Measurements from ENCODE around the gene ANXA6. TPM values are rescaled to one million over a fixed set of nuclear protein-coding genes. Genes with fewer than 3 reads are reported as not detected.

Gene ANXA6
- total and polyA plus RNA-seq, 2 of the 4 experiments (the other 2 are of a cell fraction) = 355 to 610 TPM

GRCh38 chr5:151164687-151165392 is 7.3 kb upstream of the ANXA6 start:
- no peak overlapping the region for H4K91ac ChIP-seq (ENCODE audit: insufficient read depth, low read depth, low read length)
- no peak overlapping the region for H3K14ac ChIP-seq (replicated peaks; ENCODE audit: low read depth, low read length)
- H3K4ac ChIP-seq (ENCODE audit: low read depth, low read length) = no peak overlapping the region
- ATAC-seq (ENCODE audit: low read depth) = peak; percentile 91
- no peaks in the 10 kb centered on the region for H3K36me3 ChIP-seq (ENCODE audit: control insufficient read depth, insufficient read depth, low read length)
- in situ Hi-C loops (cut with MboI; ENCODE audit: low sequenced_read_pairs) = loop anchor here (10.0 kb wide), 1 partner anchor 370 kb away; no protein-coding TSS in a partner anchor
- H3K23ac ChIP-seq (ENCODE audit: low read depth, low read length) = no peak overlapping the region
- H2BK15ac ChIP-seq (ENCODE audit: low read depth, low read length) = no peak overlapping the region
- H3K27me3 ChIP-seq (ENCODE audit: control insufficient read depth, insufficient read depth, low read length) = peaks cover 9% of the 10 kb centered on the region; the same call in 1 of the 2 replicates
- no peak overlapping the region for H3K18ac ChIP-seq (ENCODE audit: low read depth, low read length)
- no peak overlapping the region for H2BK120ac ChIP-seq (ENCODE audit: low read depth, low read length)
- peak overlapping the region; percentile 81 for H2AFZ ChIP-seq (replicated peaks; ENCODE audit: low read length, poor library complexity)
- DNase-seq = peak; percentile 76
- H3K4me3 ChIP-seq (ENCODE audit: insufficient read depth, low read depth, low read length) = no peak overlapping the region
- no peaks in the 10 kb centered on the region; the same call in 1 of the 2 replicates for H4K20me1 ChIP-seq (ENCODE audit: insufficient read depth, low read length)
- no peak overlapping the region for H4K8ac ChIP-seq (ENCODE audit: low read depth in 2 of 2, low read length in 2 of 2)
- POLR2A ChIA-PET (ENCODE audit: unreplicated experiment) = no interaction called here
- no peak overlapping the region for H2BK20ac ChIP-seq (ENCODE audit: low read depth, low read length)
- no peaks in the 10 kb centered on the region for H3K9me3 ChIP-seq (ENCODE audit: control insufficient read depth, insufficient read depth, low read length)
- CTCF ChIA-PET = interaction anchor here (0.7 to 1.7 kb wide), 19 partner anchors 8 to 487 kb away, joined by 3 to 13 read pairs (median 3); partner anchors contain the start of gene CCDC69
- no peaks in the 10 kb centered on the region; the same call in 1 of the 2 replicates for H3K4me1 ChIP-seq (ENCODE audit: control insufficient read depth, insufficient read depth, low read length)
- no peaks in the 10 kb centered on the region for H3K79me1 ChIP-seq (ENCODE audit: low read depth in 1 of 2, low read length in 2 of 2)
- WGBS, 2 experiments (ENCODE audit: extremely low coverage in 2 of 2, insufficient read length in 1 of 2) = 52% methylated on average over 2 of the region's 8 CpGs; no CpG with 5 or more reads in 1 of the 2 experiments
- dilution Hi-C loops (cut with HindIII; ENCODE audit: low sequenced_read_pairs, unreplicated experiment) = no loop called here
- BruUV-seq (replicated peaks) = no TSS peak
- peak overlapping the region; percentile 23 for H2AK9ac ChIP-seq (replicated peaks; ENCODE audit: low read depth, low read length, poor library complexity)
- H3K4me2 ChIP-seq (ENCODE audit: low read depth, low read length) = no peak overlapping the region
- intact Hi-C loops (cut with micrococcal nuclease) = loop anchor here (1.0 to 10.0 kb wide), 6 partner anchors 39 to 600 kb away; no protein-coding TSS in a partner anchor
- H4K5ac ChIP-seq (ENCODE audit: low read depth, low read length) = no peak overlapping the region
- H2AK5ac ChIP-seq (ENCODE audit: low read depth, low read length) = 0 out of 2 replicates have a peak overlapping the region, but pooled peaks have one; percentile 7
- no peak overlapping the region for H3K27ac ChIP-seq (ENCODE audit: insufficient read depth, low read length)
- no peak overlapping the region for H3K56ac ChIP-seq (ENCODE audit: extremely low read depth, insufficient read depth, low read length)
- H2BK5ac ChIP-seq (ENCODE audit: low read depth, low read length, poor library complexity, severe bottlenecking) = no peak overlapping the region
- H3K9ac ChIP-seq (ENCODE audit: low read depth, low read length) = no peak overlapping the region
- no peaks in the 10 kb centered on the region for H3K9me1 ChIP-seq (ENCODE audit: insufficient read depth, low read length)
- TF ChIP-seq NFE2L2 (IDR thresholded peaks at IDR 0.05; ENCODE audit: low read depth, low read length) (no peak), POLR2A (IDR thresholded peaks at IDR 0.05; ENCODE audit: low read depth, low read length) (no peak), BHLHE40 (IDR thresholded peaks at IDR 0.05; ENCODE audit: low read depth, low read length) (0 out of 2 replicates have a peak, but pooled peaks have one; percentile 4), FOS (IDR thresholded peaks at IDR 0.05; ENCODE audit: low read depth, low read length) (no peak), USF2 (IDR thresholded peaks at IDR 0.05; ENCODE audit: low read depth, low read length) (no peak), MAFK (IDR thresholded peaks at IDR 0.05; ENCODE audit: low read depth, low read length) (no peak), MXI1 (IDR thresholded peaks at IDR 0.05; ENCODE audit: borderline replicate concordance, low read depth, low read length) (no peak), ELK1 (IDR thresholded peaks at IDR 0.05; ENCODE audit: borderline replicate concordance, low read depth, low read length) (no peak), RAD21 (IDR thresholded peaks at IDR 0.05; ENCODE audit: low read length) (peak; percentile 93), MAZ (IDR thresholded peaks at IDR 0.05; ENCODE audit: borderline replicate concordance, low read depth, low read length) (no peak), SMC3 (IDR thresholded peaks at IDR 0.05; ENCODE audit: low read depth, low read length) (peak; percentile 83), CEBPB (IDR thresholded peaks at IDR 0.05; ENCODE audit: low read depth, low read length) (no peak), RCOR1 (IDR thresholded peaks at IDR 0.05; ENCODE audit: insufficient replicate concordance, low read length) (no peak), CHD1 (IDR thresholded peaks at IDR 0.05; ENCODE audit: low read depth, low read length) (no peak), RFX5 (IDR thresholded peaks at IDR 0.05; ENCODE audit: low read depth, low read length) (no peak)

Data from IMR-90 (cell line).